ENCODE results near the gene UNC5A.

Gene UNC5A

GRCh38 chr5:176855598-176855997, 45.2 kb downstream of the UNC5A start:
- no peak for DNase-seq (ENCODE audit: extremely low spot score)
- TF ChIP-seq SP1 (IDR thresholded peaks at IDR 0.05) (no peak), ARNT (IDR thresholded peaks at IDR 0.05) (no peak), SUZ12 (IDR thresholded peaks at IDR 0.05) (no peak), ZNF384 (IDR thresholded peaks at IDR 0.05) (no peak), ELF4 (IDR thresholded peaks at IDR 0.05) (no peak), FOXK2 (IDR thresholded peaks at IDR 0.05) (no peak)
- POLR2A ChIA-PET, result no interaction called here
- CTCF ChIA-PET, result interaction anchor here (0.6 kb wide), 2 partner anchors 43 to 281 kb away, joined by 3 read pairs; partner anchors contain the start of gene HK3

- POLR2A ChIA-PET, result no interaction called here
- CTCF ChIA-PET, result no interaction called here
- no peak for TF ChIP-seq TARDBP (IDR thresholded peaks at IDR 0.05)
- DNase-seq (ENCODE audit: extremely low spot score), result no peak
These were observed 46.4 kb downstream of the UNC5A start for GRCh38 chr5:176856746-176857145.

- CTCF ChIA-PET, result no interaction called here
- DNase-seq (ENCODE audit: extremely low spot score), result no peak
- TF ChIP-seq SP1 (IDR thresholded peaks at IDR 0.05), result no peak
- no peak for TF ChIP-seq TARDBP (IDR thresholded peaks at IDR 0.05)
- TF ChIP-seq CTBP1 (IDR thresholded peaks at IDR 0.05; ENCODE audit: borderline replicate concordance), result no peak
- no peak for TF ChIP-seq PKNOX1 (IDR thresholded peaks at IDR 0.05)
- no peak for TF ChIP-seq LEF1 (IDR thresholded peaks at IDR 0.05; ENCODE audit: borderline replicate concordance)
- no peak for TF ChIP-seq HDGF (IDR thresholded peaks at IDR 0.05; ENCODE audit: borderline replicate concordance)
- no peak for TF ChIP-seq BHLHE40 (IDR thresholded peaks at IDR 0.05; ENCODE audit: borderline replicate concordance)
- no peak for TF ChIP-seq NFRKB (IDR thresholded peaks at IDR 0.05)
- POLR2A ChIA-PET, result no interaction called here
These were observed 47.0 kb downstream of the UNC5A start for GRCh38 chr5:176857216-176857893.

- CTCF ChIA-PET, result no interaction called here
- no peak for DNase-seq (ENCODE audit: extremely low spot score)
- TF ChIP-seq HDGF (IDR thresholded peaks at IDR 0.05; ENCODE audit: borderline replicate concordance), result no peak
- TF ChIP-seq L3MBTL2 (conservative IDR thresholded peaks at IDR 0.05), result no peak
- no peak for TF ChIP-seq PKNOX1 (IDR thresholded peaks at IDR 0.05)
- POLR2A ChIA-PET, result no interaction called here
These were observed 47.5 kb downstream of the UNC5A start for GRCh38 chr5:176857894-176858273.

- no peak for TF ChIP-seq LEF1 (IDR thresholded peaks at IDR 0.05; ENCODE audit: borderline replicate concordance)
- DNase-seq (ENCODE audit: extremely low spot score), result no peak
- CTCF ChIA-PET, result no interaction called here
- POLR2A ChIA-PET, result no interaction called here
These were observed 49.6 kb downstream of the UNC5A start for GRCh38 chr5:176859916-176860315.

GRCh38 chr5:176860381-176860780, 50.0 kb downstream of the UNC5A start:
- no peak for DNase-seq (ENCODE audit: extremely low spot score)
- TF ChIP-seq ZNF384 (IDR thresholded peaks at IDR 0.05), result no peak
- TF ChIP-seq SP1 (IDR thresholded peaks at IDR 0.05), result no peak
- TF ChIP-seq FOXK2 (IDR thresholded peaks at IDR 0.05), result no peak
- no peak for TF ChIP-seq TARDBP (IDR thresholded peaks at IDR 0.05)
- no peak for TF ChIP-seq NFRKB (IDR thresholded peaks at IDR 0.05)
- TF ChIP-seq L3MBTL2 (conservative IDR thresholded peaks at IDR 0.05), result no peak
- no peak for TF ChIP-seq PKNOX1 (IDR thresholded peaks at IDR 0.05)
- no peak for TF ChIP-seq HDGF (IDR thresholded peaks at IDR 0.05; ENCODE audit: borderline replicate concordance)
- ChIA-PET POLR2A (no interaction called here), CTCF (interaction anchor here (1.0 kb wide), 1 partner anchor 10 kb away, joined by 3 read pairs; no protein-coding TSS in a partner anchor)

- POLR2A ChIA-PET, result no interaction called here
- CTCF ChIA-PET, result interaction anchor here (1.0 kb wide), 1 partner anchor 9 kb away, joined by 3 read pairs; no protein-coding TSS in a partner anchor
- TF ChIP-seq HDGF (IDR thresholded peaks at IDR 0.05; ENCODE audit: borderline replicate concordance) (no peak), NFRKB (IDR thresholded peaks at IDR 0.05) (no peak), TARDBP (IDR thresholded peaks at IDR 0.05) (no peak), FOXK2 (IDR thresholded peaks at IDR 0.05) (no peak), PKNOX1 (IDR thresholded peaks at IDR 0.05) (no peak), SUZ12 (IDR thresholded peaks at IDR 0.05) (no peak), ARNT (IDR thresholded peaks at IDR 0.05) (no peak), BHLHE40 (IDR thresholded peaks at IDR 0.05; ENCODE audit: borderline replicate concordance) (no peak), FOXA1 (IDR thresholded peaks at IDR 0.05) (no peak), SP1 (IDR thresholded peaks at IDR 0.05) (no peak), LEF1 (IDR thresholded peaks at IDR 0.05; ENCODE audit: borderline replicate concordance) (no peak), FOXM1 (IDR thresholded peaks at IDR 0.05; ENCODE audit: borderline replicate concordance) (no peak), ZNF384 (IDR thresholded peaks at IDR 0.05) (no peak), L3MBTL2 (conservative IDR thresholded peaks at IDR 0.05) (no peak), CTBP1 (IDR thresholded peaks at IDR 0.05; ENCODE audit: borderline replicate concordance) (no peak), ELF4 (IDR thresholded peaks at IDR 0.05) (no peak)
- DNase-seq (ENCODE audit: extremely low spot score), result no peak
These were observed 50.9 kb downstream of the UNC5A start for GRCh38 chr5:176861276-176861675.

Data from HEK293T (cell line).